Retinal pigment epithelial cell (primary cell): ENCODE measurements around the gene RPS6KC1.
A peak's percentile ranks its signal among the peaks of the same experiment; 100 is the strongest.
"Not testable (repeated sequence)": the region's sequence is repeated elsewhere in the genome, so short reads cannot be mapped to it uniquely, and the experiment has no call there.

Experiments
- DNase-seq: peaks from one replicate; pipeline ENCODE4 v3.0.0-alpha.2; 2010; ENCODE audit warnings: low read depth
- H3K4me3 ChIP-seq: 2 replicates; pipeline ENCODE4 v1.5.1; 2011; ENCODE audit warnings: mild to moderate bottlenecking, low read length, control low read depth, moderate library complexity
- CTCF ChIP-seq: conservative IDR thresholded peaks from 2 replicates; pipeline ENCODE4 v1.5.1; 2011; ENCODE audit warnings: low read depth, low read length, control low read depth, inconsistent platforms

Gene RPS6KC1

GRCh38 chr1:213111502-213111901 is 60.5 kb downstream of the RPS6KC1 start:
- no peak for DNase-seq
- H3K4me3 ChIP-seq: no peak overlapping the region
- TF ChIP-seq CTCF: no peak

DNA sequence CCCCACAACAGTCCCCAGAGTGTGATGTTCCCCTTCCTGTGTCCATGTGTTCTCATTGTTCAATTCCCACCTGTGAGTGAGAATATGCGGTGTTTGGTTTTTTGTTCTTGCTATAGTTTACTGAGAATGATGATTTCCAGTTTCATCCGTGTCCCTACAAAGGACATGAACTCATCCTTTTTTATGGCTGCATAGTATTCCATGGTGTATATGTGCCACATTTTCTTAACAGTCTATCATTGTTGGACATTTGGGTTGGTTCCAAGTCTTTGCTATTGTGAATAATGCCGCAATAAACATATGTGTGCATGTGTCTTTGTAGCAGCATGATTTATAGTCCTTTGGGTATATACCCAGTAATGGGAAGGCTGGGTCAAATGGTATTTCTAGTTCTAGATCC is 61.7 kb downstream of the RPS6KC1 start:
- not testable (repeated sequence) for DNase-seq, H3K4me3 ChIP-seq

- not testable (repeated sequence) for DNase-seq
Measured at GRCh38 chr1:213117699-213118180, 66.7 kb downstream of the RPS6KC1 start.

DNA sequence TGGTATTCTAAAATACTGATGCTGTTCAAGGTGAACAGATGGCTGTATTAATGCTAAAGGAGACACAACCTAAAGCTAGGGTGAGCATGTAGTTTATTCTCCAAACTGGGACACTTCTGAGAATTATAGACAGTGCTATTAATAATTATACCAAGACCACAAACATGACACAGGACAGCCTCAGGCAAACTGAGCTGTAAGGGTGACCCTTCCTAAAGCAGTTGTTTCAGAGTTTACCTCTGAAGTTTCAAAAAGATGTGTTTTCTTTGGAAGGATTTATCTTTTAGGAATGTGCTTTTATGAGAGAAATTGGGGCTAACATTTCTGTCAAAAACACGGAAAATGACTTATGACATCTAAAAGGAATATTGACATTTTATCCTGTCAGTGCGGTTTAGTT is 68.8 kb downstream of the RPS6KC1 start:
- no peak overlapping the region for H3K4me3 ChIP-seq
- DNase-seq: no peak
- no peak for TF ChIP-seq CTCF

More at GRCh38 chr1:213117699-213118180, 66.7 kb downstream of the RPS6KC1 start:
- not testable (repeated sequence) for H3K4me3 ChIP-seq

DNA sequence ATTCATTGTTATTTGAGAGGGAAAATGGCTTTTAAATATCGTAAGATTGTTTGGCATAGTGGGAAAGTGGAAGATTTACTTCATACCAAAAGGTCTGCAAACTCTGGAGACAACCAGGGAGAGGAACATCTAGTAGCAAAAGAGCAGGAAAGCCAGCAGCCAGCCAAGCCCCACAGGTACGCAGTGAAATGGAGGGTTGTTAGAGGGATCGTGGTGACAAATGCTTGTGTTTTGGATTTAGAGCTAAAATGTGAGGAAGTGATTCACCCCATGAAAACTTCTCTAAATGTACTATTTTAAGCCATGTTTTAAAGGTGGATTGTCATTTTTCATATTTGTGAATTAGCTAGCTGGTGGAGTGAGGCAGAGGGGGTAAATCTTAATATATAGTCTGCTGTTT is 69.3 kb downstream of the RPS6KC1 start:
- no peak for TF ChIP-seq CTCF
- no peak for DNase-seq
- no peak overlapping the region for H3K4me3 ChIP-seq

DNA sequence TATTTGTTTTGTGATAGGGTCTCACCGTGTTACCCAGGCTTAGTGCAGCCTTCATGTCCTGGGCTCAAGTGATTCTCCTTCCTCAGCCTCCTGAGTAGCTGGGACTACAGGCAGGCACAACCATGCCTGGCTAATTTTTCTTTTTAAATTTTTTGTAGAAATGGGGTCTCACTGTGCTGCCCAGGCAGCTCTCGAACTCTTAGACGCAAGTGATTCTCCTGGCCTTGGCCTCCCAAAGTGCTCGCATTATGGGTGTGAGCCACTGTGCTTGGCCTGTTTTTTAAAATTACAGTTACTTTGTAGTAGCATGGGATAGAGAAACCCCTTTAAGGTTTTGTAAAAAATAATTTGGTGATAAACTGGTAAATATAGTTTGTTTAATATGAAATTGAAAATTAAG is 69.9 kb downstream of the RPS6KC1 start:
- H3K4me3 ChIP-seq: no peak overlapping the region
- no peak for DNase-seq
- TF ChIP-seq CTCF: no peak

DNA sequence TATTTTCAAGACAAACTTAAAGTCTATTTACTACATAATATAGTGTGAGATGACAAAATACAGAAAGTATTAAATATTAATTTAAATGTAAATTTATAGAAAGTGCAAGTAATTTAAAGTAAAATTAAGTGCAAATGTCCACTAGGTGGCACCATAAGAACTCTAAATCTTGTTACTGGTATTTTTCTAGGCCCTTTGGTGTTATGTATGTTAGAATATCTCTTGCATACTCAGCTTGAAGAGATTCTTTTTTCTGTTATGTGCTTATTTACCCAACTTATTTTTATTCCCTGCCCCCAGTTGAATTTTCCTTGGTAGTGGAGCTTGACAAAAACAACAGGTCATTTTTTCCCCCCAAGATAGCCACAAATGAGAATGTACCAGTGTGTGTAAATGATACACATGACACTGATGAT is 71.5 kb downstream of the RPS6KC1 start:
- no peak overlapping the region for H3K4me3 ChIP-seq
- peak; percentile 16 for DNase-seq
- peak; percentile 44 for TF ChIP-seq CTCF

DNA sequence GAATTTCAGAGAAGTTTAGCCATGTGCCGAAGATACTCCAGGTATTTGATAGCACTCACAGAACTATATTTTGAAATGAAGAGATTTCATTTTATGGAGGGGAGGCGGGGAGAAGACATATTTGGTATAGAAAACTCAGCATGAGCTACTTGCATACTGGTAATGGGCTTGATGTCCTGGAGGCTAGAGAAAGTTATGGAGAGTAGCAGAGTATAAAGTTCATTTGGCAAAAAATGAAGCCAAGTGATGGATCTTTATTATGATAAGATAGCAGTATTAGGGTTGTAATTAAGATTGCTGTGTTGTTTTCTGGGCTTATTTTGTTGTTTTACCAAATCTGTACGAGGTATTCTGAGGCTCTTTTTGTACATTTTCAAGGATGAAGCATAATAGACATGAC is 72.0 kb downstream of the RPS6KC1 start:
- H3K4me3 ChIP-seq: no peak overlapping the region
- TF ChIP-seq CTCF: no peak
- no peak for DNase-seq
